Naive thymus-derived CD4-positive, alpha-beta T cell (primary cell): Measurements from ENCODE around the gene KIAA1328. TPM values are rescaled to one million over a fixed set of nuclear protein-coding genes. Genes with fewer than 3 reads are reported as not detected.

Source experiments
- ATAC-seq: fragments of 150-1000 bp; cut with Tn5 transposase; 2 replicates; pipeline ENCODE4 v1.10.0; 2021; ENCODE audit warnings: mild to moderate bottlenecking, moderate library complexity
- CTCF ChIA-PET: fragments of 350-600 bp; sonication (Branson Sonifier 250); formaldehyde crosslinking; loops from one replicate; lab custom pipeline; 2021; ENCODE audit warnings: antibody characterized with exemption; lab: Charles Lee
- POLR2A ChIA-PET: fragments of 350-600 bp; sonication (Branson Sonifier 250); formaldehyde crosslinking; loops from one replicate; lab custom pipeline; 2021; ENCODE audit warnings: antibody characterized with exemption, inconsistent platforms; lab: Charles Lee
- DNase-seq, 9 donors: peaks; one replicate each; pipeline versions ENCODE4 v3.0.0 to v3.0.0-alpha.2; 2020 to 2022; ENCODE audit warnings: mixed read lengths in 1 of 9
- H3K27ac ChIP-seq: one replicate; pipeline ENCODE4 v1.7.0; 2013; ENCODE audit warnings: mild to moderate bottlenecking, low read depth, low read length, moderate library complexity
- H3K27me3 ChIP-seq, 2 donors: one replicate each; pipeline ENCODE4 v1.7.0; 2013; ENCODE audit warnings: low read length in 2 of 2, mild to moderate bottlenecking in 2 of 2, moderate library complexity in 2 of 2; ENCODE audit not compliant: control insufficient read depth in 2 of 2, insufficient read depth in 2 of 2
- H3K36me3 ChIP-seq, 3 experiments: 1 replicate in 2 of 3; 2 replicates in 1 of 3; pipeline ENCODE4 v1.7.0; 2013; ENCODE audit warnings: low read length in 3 of 3, mild to moderate bottlenecking in 3 of 3, moderate library complexity in 1 of 3; ENCODE audit not compliant: insufficient read depth in 3 of 3, control insufficient read depth in 2 of 3
- H3K4me1 ChIP-seq, 2 donors: one replicate each; pipeline ENCODE4 v1.7.0; 2013; ENCODE audit warnings: low read length in 2 of 2, mild to moderate bottlenecking in 2 of 2, moderate library complexity in 1 of 2; ENCODE audit not compliant: control insufficient read depth in 2 of 2, insufficient read depth in 2 of 2
- H3K4me3 ChIP-seq: 2 replicates; pipeline ENCODE4 v1.7.0; 2013; ENCODE audit warnings: mild to moderate bottlenecking, low read length
- H3K9me3 ChIP-seq, 3 experiments: 1 replicate in 2 of 3; 2 replicates in 1 of 3; pipeline ENCODE4 v1.7.0; 2013; ENCODE audit warnings: low read length in 3 of 3; ENCODE audit not compliant: control insufficient read depth in 2 of 3
- H3K27ac Mint-ChIP-seq, 9 donors: one replicate each; pipeline ENCODE4 v1.8.0; 2020 to 2022; ENCODE audit warnings: mixed read lengths in 9 of 9, mild to moderate bottlenecking in 8 of 9, moderate library complexity in 5 of 9, inconsistent platforms in 2 of 9
- H3K27me3 Mint-ChIP-seq, 5 donors: one replicate each; pipeline ENCODE4 v1.8.0; 2021 to 2022; ENCODE audit warnings: mixed read lengths in 5 of 5, mild to moderate bottlenecking in 1 of 5
- H3K36me3 Mint-ChIP-seq, 5 donors: one replicate each; pipeline ENCODE4 v1.8.0; 2020 to 2022; ENCODE audit warnings: mixed read lengths in 5 of 5, mild to moderate bottlenecking in 3 of 5, inconsistent platforms in 1 of 5
- H3K4me1 Mint-ChIP-seq, 7 donors: one replicate each; pipeline ENCODE4 v1.8.0; 2020 to 2022; ENCODE audit warnings: mixed read lengths in 7 of 7, mild to moderate bottlenecking in 3 of 7, inconsistent platforms in 1 of 7
- H3K4me3 Mint-ChIP-seq, 10 donors: one replicate each; pipeline ENCODE4 v1.8.0; 2020 to 2022; ENCODE audit warnings: mild to moderate bottlenecking in 10 of 10, mixed read lengths in 10 of 10, moderate library complexity in 6 of 10, inconsistent platforms in 2 of 10
- H3K9me3 Mint-ChIP-seq, 11 donors: one replicate each; pipeline ENCODE4 v1.8.0; 2020 to 2022; ENCODE audit warnings: mixed read lengths in 11 of 11, mild to moderate bottlenecking in 4 of 11, inconsistent platforms in 1 of 11, moderate library complexity in 1 of 11
- intact Hi-C, 2 donors: fragments of 100-400 bp; cut with micrococcal nuclease; formaldehyde crosslinking; loops; one replicate each; pipeline ENCODE4 v1.15.1; 2023
- polyA plus RNA-seq, 2 donors: library from polyadenylated mRNA; unstranded; fragments of 300-500 nt; fragmentation: Illumina TruSeq; gene quantifications; one replicate each; pipeline ENCODE4 v1.2.3, GENCODE V29; 2021
- total RNA-seq, 6 experiments: library from RNA in 5 of 6; stranded (reverse) in 5 of 6; gene quantifications; 1 replicate in 5 of 6; 2 replicates in 1 of 6; pipeline ENCODE4 v1.2.3 and lab custom pipeline; 2021 to 2026

The KIAA1328 gene
- total and polyA plus RNA-seq, 7 experiments from 2014 or later: 8.1 to 17.6 (median 13.2) TPM

- H3K27ac ChIP-seq: no peak overlapping the region
- intact Hi-C loops: no loop called here
- H3K4me1 Mint-ChIP-seq: no peaks in the 10 kb centered on the region
- no peak for DNase-seq
- H3K9me3 ChIP-seq: no peaks in the 10 kb centered on the region
- no peak overlapping the region for H3K4me3 ChIP-seq
- H3K27me3 Mint-ChIP-seq: no peaks in the 10 kb centered on the region
- no peaks in the 10 kb centered on the region for H3K27me3 ChIP-seq
- peaks cover 0 to 39% (median 35%) of the 10 kb centered on the region in 5 donors for H3K36me3 Mint-ChIP-seq
- H3K27ac Mint-ChIP-seq: no peak overlapping the region
- ChIA-PET POLR2A (no interaction called here), CTCF (no interaction called here)
- H3K4me1 ChIP-seq: no peaks in the 10 kb centered on the region
- no peaks in the 10 kb centered on the region for H3K36me3 ChIP-seq
- H3K4me3 Mint-ChIP-seq: no peak overlapping the region
- H3K9me3 Mint-ChIP-seq: peaks cover 9 to 76% (median 30%) of the 10 kb centered on the region in 11 donors
- no peak for ATAC-seq
Measured at GRCh38 chr18:37107748-37108522, 279.0 kb downstream of the KIAA1328 start.

DNA sequence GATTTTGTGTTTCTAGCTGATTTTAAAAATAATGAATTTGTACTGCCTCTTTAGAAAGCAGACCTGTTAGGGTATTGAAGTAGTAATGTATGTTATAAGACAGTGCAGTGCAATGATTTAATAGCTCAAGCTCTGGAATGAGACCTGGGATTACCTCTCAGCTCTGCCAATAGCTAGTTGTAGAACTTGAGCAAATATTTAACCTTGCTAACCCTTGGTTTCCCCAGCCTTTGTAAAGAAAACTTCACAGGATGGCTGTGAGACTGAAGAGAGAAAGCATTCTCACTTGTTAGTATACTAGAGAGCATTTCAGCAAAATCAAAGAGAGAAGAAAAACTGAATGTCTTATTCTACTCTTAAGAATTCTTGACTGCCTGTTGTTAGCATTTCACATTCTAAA, 293.9 kb downstream of the KIAA1328 start:
- ChIA-PET CTCF (no interaction called here), POLR2A (no interaction called here)
- intact Hi-C loops: no loop called here
- H3K9me3 Mint-ChIP-seq: peaks cover 0 to 7% (median 0%) of the 10 kb centered on the region in 11 donors
- H3K9me3 ChIP-seq: no peaks in the 10 kb centered on the region
- no peaks in the 10 kb centered on the region for H3K36me3 ChIP-seq
- no peak overlapping the region for H3K4me3 Mint-ChIP-seq
- H3K4me3 ChIP-seq: no peak overlapping the region
- peaks cover 0 to 10% (median 5%) of the 10 kb centered on the region in 5 donors for H3K36me3 Mint-ChIP-seq
- H3K4me1 ChIP-seq: no peaks in the 10 kb centered on the region
- no peak overlapping the region for H3K27ac Mint-ChIP-seq
- no peaks in the 10 kb centered on the region for H3K27me3 ChIP-seq
- H3K27me3 Mint-ChIP-seq: no peaks in the 10 kb centered on the region
- H3K4me1 Mint-ChIP-seq: no peaks in the 10 kb centered on the region
- DNase-seq: no peak
- no peak overlapping the region for H3K27ac ChIP-seq
- ATAC-seq: no peak

DNA sequence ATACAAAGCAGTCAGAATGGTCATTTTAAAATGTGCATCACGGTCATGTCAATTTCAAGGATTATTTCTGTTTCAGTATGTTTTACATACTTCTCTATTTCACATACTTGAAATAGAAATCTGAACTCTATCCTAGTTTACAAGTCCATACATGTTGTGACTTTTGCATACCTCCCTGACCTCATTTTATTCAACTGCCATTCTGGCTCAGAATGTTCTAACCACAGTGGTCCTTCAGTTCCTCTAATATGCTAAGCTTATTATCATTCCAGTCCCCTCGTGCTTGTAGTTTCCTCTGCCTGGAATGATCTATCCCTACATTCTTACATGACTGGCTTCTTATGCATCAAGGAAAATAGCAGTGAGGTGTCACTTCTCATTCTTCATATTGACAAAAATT, 295.6 kb downstream of the KIAA1328 start:
- ATAC-seq (no peak), DNase-seq (no peak)
- Histone ChIP-seq H3K4me3 (no peak overlapping the region), H3K4me1 (no peaks in the 10 kb centered on the region), H3K27ac (no peak overlapping the region), H3K9me3 (no peaks in the 10 kb centered on the region), H3K27me3 (no peaks in the 10 kb centered on the region), H3K36me3 (no peaks in the 10 kb centered on the region)
- no peak overlapping the region for H3K27ac Mint-ChIP-seq
- intact Hi-C loops: no loop called here
- H3K27me3 Mint-ChIP-seq: no peaks in the 10 kb centered on the region
- peaks cover 0 to 9% (median 6%) of the 10 kb centered on the region in 5 donors for H3K36me3 Mint-ChIP-seq
- H3K4me1 Mint-ChIP-seq: no peaks in the 10 kb centered on the region
- H3K4me3 Mint-ChIP-seq: no peak overlapping the region
- POLR2A ChIA-PET: no interaction called here
- CTCF ChIA-PET: no interaction called here
- H3K9me3 Mint-ChIP-seq: peaks cover 0 to 6% (median 0%) of the 10 kb centered on the region in 11 donors

- Mint-ChIP-seq H3K27ac (no peak overlapping the region), H3K9me3 (peaks cover 2 to 43% (median 10%) of the 10 kb centered on the region in 11 donors), H3K4me3 (no peak overlapping the region), H3K36me3 (peaks cover 0 to 33% (median 11%) of the 10 kb centered on the region in 5 donors), H3K27me3 (no peaks in the 10 kb centered on the region), H3K4me1 (peaks cover 0 to 3% (median 0%) of the 10 kb centered on the region in 7 donors)
- ChIA-PET CTCF (no interaction called here), POLR2A (no interaction called here)
- DNase-seq (no peak), ATAC-seq (no peak)
- H3K9me3 ChIP-seq: peaks cover 0 to 6% (median 0%) of the 10 kb centered on the region in 3 experiments
- H3K4me3 ChIP-seq: no peak overlapping the region
- H3K27me3 ChIP-seq: no peaks in the 10 kb centered on the region
- H3K36me3 ChIP-seq: no peaks in the 10 kb centered on the region
- no peak overlapping the region for H3K27ac ChIP-seq
- intact Hi-C loops: no loop called here
- no peaks in the 10 kb centered on the region for H3K4me1 ChIP-seq
Measured at GRCh38 chr18:37135177-37135576, 306.2 kb downstream of the KIAA1328 start.

GRCh38 chr18:37138456-37138855, 309.5 kb downstream of the KIAA1328 start:
- H3K4me1 ChIP-seq: no peaks in the 10 kb centered on the region
- Mint-ChIP-seq H3K4me1 (peaks cover 0 to 3% (median 0%) of the 10 kb centered on the region in 7 donors), H3K4me3 (no peak overlapping the region), H3K27ac (no peak overlapping the region), H3K9me3 (peaks cover 0 to 28% (median 6%) of the 10 kb centered on the region in 11 donors), H3K27me3 (no peaks in the 10 kb centered on the region), H3K36me3 (peaks cover 0 to 21% (median 11%) of the 10 kb centered on the region in 5 donors)
- H3K36me3 ChIP-seq: no peaks in the 10 kb centered on the region
- POLR2A ChIA-PET: no interaction called here
- CTCF ChIA-PET: no interaction called here
- no peak overlapping the region for H3K27ac ChIP-seq
- ATAC-seq: no peak
- no peak overlapping the region for H3K4me3 ChIP-seq
- H3K27me3 ChIP-seq: no peaks in the 10 kb centered on the region
- DNase-seq: no peak
- H3K9me3 ChIP-seq: no peaks in the 10 kb centered on the region
- intact Hi-C loops: no loop called here

DNA sequence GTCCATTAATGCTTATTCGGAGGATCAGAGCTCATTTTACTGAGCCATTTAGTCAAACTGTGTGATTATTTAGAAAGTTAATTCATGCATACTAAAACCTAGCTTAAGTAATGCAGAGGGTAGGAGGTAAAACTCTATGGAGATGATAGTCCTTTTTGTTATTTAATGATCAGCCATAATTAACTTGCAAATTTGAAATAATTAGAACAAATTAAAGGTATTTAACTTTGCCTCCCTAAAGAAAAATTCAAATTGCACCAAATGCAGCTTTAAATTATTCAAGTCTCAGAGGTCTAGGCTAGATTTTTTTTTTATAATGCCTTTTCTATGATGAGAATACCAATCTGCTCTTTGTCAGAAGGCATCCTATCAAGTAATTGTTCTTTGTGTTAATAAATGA, 310.9 kb downstream of the KIAA1328 start:
- Histone ChIP-seq H3K9me3 (no peaks in the 10 kb centered on the region), H3K36me3 (no peaks in the 10 kb centered on the region), H3K4me1 (no peaks in the 10 kb centered on the region), H3K27ac (no peak overlapping the region), H3K4me3 (no peak overlapping the region), H3K27me3 (no peaks in the 10 kb centered on the region)
- CTCF ChIA-PET: no interaction called here
- no peaks in the 10 kb centered on the region for H3K27me3 Mint-ChIP-seq
- no peak overlapping the region for H3K27ac Mint-ChIP-seq
- intact Hi-C loops: no loop called here
- peaks cover 0 to 20% (median 11%) of the 10 kb centered on the region in 5 donors for H3K36me3 Mint-ChIP-seq
- DNase-seq (no peak), ATAC-seq (no peak)
- no peak overlapping the region for H3K4me3 Mint-ChIP-seq
- peaks cover 0 to 3% (median 0%) of the 10 kb centered on the region in 7 donors for H3K4me1 Mint-ChIP-seq
- POLR2A ChIA-PET: no interaction called here
- peaks cover 0 to 23% (median 5%) of the 10 kb centered on the region in 11 donors for H3K9me3 Mint-ChIP-seq

GRCh38 chr18:37144921-37145320, 316.0 kb downstream of the KIAA1328 start:
- Histone ChIP-seq H3K4me1 (no peaks in the 10 kb centered on the region), H3K27ac (no peak overlapping the region), H3K27me3 (no peaks in the 10 kb centered on the region), H3K36me3 (no peaks in the 10 kb centered on the region), H3K4me3 (no peak overlapping the region), H3K9me3 (no peaks in the 10 kb centered on the region)
- ATAC-seq: no peak
- H3K36me3 Mint-ChIP-seq: peaks cover 0 to 40% (median 28%) of the 10 kb centered on the region in 5 donors
- no peak for DNase-seq
- POLR2A ChIA-PET: no interaction called here
- H3K4me3 Mint-ChIP-seq: no peak overlapping the region
- H3K27me3 Mint-ChIP-seq: no peaks in the 10 kb centered on the region
- CTCF ChIA-PET: no interaction called here
- no peaks in the 10 kb centered on the region for H3K4me1 Mint-ChIP-seq
- no peak overlapping the region for H3K27ac Mint-ChIP-seq
- peaks cover 2 to 16% (median 6%) of the 10 kb centered on the region in 11 donors for H3K9me3 Mint-ChIP-seq
- intact Hi-C loops: no loop called here
